BLaER1 (cell line): ENCODE results near the gene CRTC1.

Experiments
- H3K27ac ChIP-seq: shearing (Covaris generic); formaldehyde crosslinking; 2 replicates; pipeline ENCODE4 v1.8.1; 2022
- H3K27me3 ChIP-seq: shearing (Covaris generic); formaldehyde crosslinking; 2 replicates; pipeline ENCODE4 v1.8.1; 2022
- H3K36me3 ChIP-seq: shearing (Covaris generic); formaldehyde crosslinking; 2 replicates; pipeline ENCODE4 v1.8.1; 2022
- H3K4me1 ChIP-seq: shearing (Covaris generic); formaldehyde crosslinking; 2 replicates; pipeline ENCODE4 v1.8.1; 2022
- H3K4me2 ChIP-seq: shearing (Covaris generic); formaldehyde crosslinking; 2 replicates; pipeline ENCODE4 v1.8.1; 2022
- H3K4me3 ChIP-seq: shearing (Covaris generic); formaldehyde crosslinking; 2 replicates; pipeline ENCODE4 v1.8.1; 2022
- H3K9ac ChIP-seq: shearing (Covaris generic); formaldehyde crosslinking; 2 replicates; pipeline ENCODE4 v1.8.1; 2022
- H3K9me3 ChIP-seq: shearing (Covaris generic); formaldehyde crosslinking; 2 replicates; pipeline ENCODE4 v1.8.1; 2022
- H4K20me1 ChIP-seq: shearing (Covaris generic); formaldehyde crosslinking; 2 replicates; pipeline ENCODE4 v1.8.1; 2022
- Cebpa-rat ChIP-seq: shearing (Covaris generic); IDR thresholded peaks from 2 replicates; pipeline ENCODE4 v1.8.1; 2022

Gene CRTC1

DNA sequence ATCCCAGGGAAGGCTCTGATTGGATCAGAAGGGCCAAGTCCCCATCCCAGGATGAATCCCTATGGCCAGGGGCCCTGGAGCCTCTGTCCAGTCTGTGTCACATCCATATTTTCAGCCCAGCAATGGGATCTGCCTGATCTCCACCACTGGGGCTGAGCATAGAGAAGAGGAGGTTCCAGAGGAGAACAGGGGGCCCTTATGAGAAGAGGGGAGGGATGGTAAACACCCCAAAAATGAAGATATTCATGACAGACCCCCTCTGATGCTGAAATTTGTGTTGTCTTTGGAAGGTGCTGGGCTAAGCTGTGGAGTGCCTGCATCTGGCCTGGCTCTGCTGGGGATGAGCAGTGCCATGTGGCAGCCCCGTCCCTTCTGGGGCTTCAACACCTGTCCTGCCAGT is 32.2 kb upstream of the CRTC1 start:
- H4K20me1 ChIP-seq: peaks cover 84% of the 10 kb centered on the region
- peaks cover 73% of the 10 kb centered on the region for H3K4me1 ChIP-seq
- TF ChIP-seq Cebpa-rat: no peak
- no peak overlapping the region for H3K9ac ChIP-seq
- peak overlapping the region; percentile 98 for H3K4me2 ChIP-seq
- no peak overlapping the region; the same call in 1 of the 2 replicates for H3K27ac ChIP-seq
- H3K9me3 ChIP-seq: no peaks in the 10 kb centered on the region
- no peak overlapping the region for H3K4me3 ChIP-seq
- no peaks in the 10 kb centered on the region; the same call in 1 of the 2 replicates for H3K36me3 ChIP-seq
- H3K27me3 ChIP-seq: no peaks in the 10 kb centered on the region

GRCh38 chr19:18651733-18652132 is 31.7 kb upstream of the CRTC1 start:
- H3K27ac ChIP-seq: no peak overlapping the region; the same call in 1 of the 2 replicates
- no peaks in the 10 kb centered on the region; the same call in 1 of the 2 replicates for H3K36me3 ChIP-seq
- H3K9ac ChIP-seq: no peak overlapping the region
- H3K9me3 ChIP-seq: no peaks in the 10 kb centered on the region
- TF ChIP-seq Cebpa-rat: no peak
- H3K4me3 ChIP-seq: no peak overlapping the region
- no peaks in the 10 kb centered on the region for H3K27me3 ChIP-seq
- peak overlapping the region; percentile 98 for H3K4me2 ChIP-seq
- H4K20me1 ChIP-seq: peaks cover 83% of the 10 kb centered on the region
- peaks cover 72% of the 10 kb centered on the region for H3K4me1 ChIP-seq

DNA sequence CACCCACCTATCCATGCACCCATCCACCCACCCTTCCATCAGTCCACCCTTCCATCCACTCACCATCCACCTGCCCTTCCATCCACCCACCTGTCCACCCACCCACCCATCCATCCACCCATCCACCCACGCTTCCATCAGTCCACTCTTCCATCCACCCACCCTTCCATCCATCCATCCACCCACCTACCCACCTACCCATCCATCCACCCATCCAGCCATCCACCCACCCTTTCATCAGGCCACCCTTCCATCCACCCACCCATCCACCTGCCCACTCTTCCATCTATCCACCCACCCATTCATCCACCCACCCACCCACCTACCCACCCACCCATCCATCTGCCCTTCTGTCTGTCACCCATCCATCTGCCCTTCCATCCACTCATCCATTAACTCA is 29.6 kb upstream of the CRTC1 start:
- Histone ChIP-seq H3K9me3 (no peaks in the 10 kb centered on the region), H3K4me2 (no peak overlapping the region), H3K9ac (no peak overlapping the region), H3K4me3 (no peak overlapping the region), H4K20me1 (peaks cover 84% of the 10 kb centered on the region), H3K27me3 (no peaks in the 10 kb centered on the region), H3K36me3 (no peaks in the 10 kb centered on the region; the same call in 1 of the 2 replicates), H3K27ac (no peak overlapping the region), H3K4me1 (peaks cover 72% of the 10 kb centered on the region)
- no peak for TF ChIP-seq Cebpa-rat

DNA sequence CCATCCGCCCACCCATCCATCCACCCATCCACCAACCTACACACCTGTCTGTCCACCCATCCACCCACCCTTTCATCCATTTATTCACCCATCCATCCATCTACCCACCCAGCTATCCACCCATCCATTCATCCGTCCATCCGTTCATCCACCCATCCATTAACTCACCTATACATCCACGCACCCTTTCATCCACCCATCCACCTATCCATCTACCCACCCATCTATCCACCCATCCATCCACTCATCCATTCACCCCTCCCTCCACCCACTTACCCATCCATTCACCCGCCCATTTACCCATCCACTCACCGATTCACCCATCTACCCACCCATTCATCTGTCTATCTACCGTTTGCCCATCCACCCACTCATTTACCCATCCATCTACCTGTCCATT is 29.0 kb upstream of the CRTC1 start:
- no peak overlapping the region for H3K27ac ChIP-seq
- H3K9ac ChIP-seq: no peak overlapping the region
- no peaks in the 10 kb centered on the region for H3K9me3 ChIP-seq
- no peak for TF ChIP-seq Cebpa-rat
- H3K27me3 ChIP-seq: no peaks in the 10 kb centered on the region
- no peaks in the 10 kb centered on the region; the same call in 1 of the 2 replicates for H3K36me3 ChIP-seq
- H3K4me2 ChIP-seq: no peak overlapping the region
- no peak overlapping the region for H3K4me3 ChIP-seq
- peaks cover 84% of the 10 kb centered on the region for H4K20me1 ChIP-seq
- H3K4me1 ChIP-seq: peaks cover 72% of the 10 kb centered on the region

DNA sequence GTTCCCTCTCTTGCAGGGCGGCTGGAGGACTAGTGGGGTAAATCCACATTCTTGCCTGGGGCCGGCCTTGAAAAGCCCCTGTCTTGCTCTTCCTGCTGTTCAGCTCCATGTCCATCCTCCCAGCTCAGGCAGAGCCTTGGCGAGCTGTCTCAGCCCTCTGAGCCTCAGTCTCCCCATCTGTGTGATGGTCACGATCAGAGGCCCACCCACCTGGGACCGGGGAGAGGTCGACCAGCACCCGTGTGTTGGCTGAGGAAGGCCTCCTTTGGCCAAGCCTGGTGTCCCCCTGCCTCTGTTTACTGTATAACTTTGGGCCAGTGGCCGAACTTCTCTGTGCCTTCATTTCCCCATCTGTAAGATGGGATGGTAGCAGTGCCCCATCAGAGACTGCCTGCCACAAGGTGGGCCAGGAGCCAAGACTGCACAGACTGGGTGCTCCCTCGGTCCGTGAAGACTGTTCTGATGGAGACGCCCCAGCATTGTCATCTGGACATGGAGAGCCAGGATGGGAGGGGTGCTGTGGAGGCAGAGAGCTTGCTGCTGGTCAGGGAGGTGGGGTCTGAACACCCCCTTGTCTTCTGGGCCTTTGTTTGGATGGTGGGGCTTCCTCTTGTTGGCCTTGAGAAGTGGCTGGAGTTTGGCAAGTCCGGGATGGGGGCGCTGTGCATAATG is 28.2 kb upstream of the CRTC1 start:
- no peak overlapping the region for H3K9ac ChIP-seq
- no peak for TF ChIP-seq Cebpa-rat
- peaks cover 72% of the 10 kb centered on the region for H3K4me1 ChIP-seq
- no peak overlapping the region for H3K4me3 ChIP-seq
- no peaks in the 10 kb centered on the region; the same call in 1 of the 2 replicates for H3K36me3 ChIP-seq
- H4K20me1 ChIP-seq: peaks cover 84% of the 10 kb centered on the region
- H3K27me3 ChIP-seq: no peaks in the 10 kb centered on the region
- H3K9me3 ChIP-seq: no peaks in the 10 kb centered on the region
- 0 out of 2 replicates have a peak overlapping the region, but pooled peaks have one; percentile 37 for H3K4me2 ChIP-seq
- H3K27ac ChIP-seq: no peak overlapping the region

DNA sequence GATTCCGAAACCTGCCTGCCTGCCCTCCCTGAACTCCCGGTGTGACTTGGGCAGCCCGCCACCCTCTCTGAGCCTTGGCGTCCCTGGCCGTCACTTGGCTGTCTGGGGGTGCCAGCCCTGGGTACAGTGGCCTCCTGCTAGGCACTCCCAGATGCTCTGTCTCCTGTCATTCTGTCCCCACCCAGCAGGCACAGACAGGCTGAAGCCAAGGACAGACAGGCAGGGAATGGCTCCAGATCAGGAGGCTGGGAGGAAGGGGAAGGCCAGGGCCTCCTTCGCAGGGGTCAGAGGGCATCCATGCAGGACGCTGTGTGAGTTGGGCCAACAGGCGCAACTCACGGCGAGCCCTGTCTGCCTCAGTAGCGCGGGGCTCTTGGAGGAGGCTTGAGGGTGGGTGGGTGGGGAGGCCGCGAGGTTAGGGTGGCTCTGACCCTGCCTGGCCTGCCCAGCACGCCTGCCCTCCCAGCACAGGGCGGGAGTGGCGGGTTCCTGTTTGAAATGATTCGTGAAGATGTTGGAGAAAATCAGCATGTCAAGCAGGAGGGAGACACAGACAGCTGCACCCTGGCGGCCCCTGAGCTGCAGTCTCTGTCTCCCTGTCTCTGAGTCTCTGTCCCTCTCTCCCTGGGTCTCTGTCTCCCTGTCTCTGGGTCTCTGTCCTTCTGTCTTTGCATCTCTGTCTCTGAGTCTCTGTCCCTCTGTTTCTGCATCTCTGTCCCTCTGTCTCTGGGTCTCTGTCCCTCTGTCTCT is 27.0 kb upstream of the CRTC1 start:
- H3K36me3 ChIP-seq: no peaks in the 10 kb centered on the region; the same call in 1 of the 2 replicates
- peaks cover 84% of the 10 kb centered on the region for H4K20me1 ChIP-seq
- peak overlapping the region; percentile 36; the same call in 1 of the 2 replicates for H3K4me3 ChIP-seq
- peak overlapping the region; percentile 53; the same call in 1 of the 2 replicates for H3K9ac ChIP-seq
- H3K4me1 ChIP-seq: peaks cover 72% of the 10 kb centered on the region
- peak overlapping the region; percentile 89 for H3K4me2 ChIP-seq
- no peaks in the 10 kb centered on the region for H3K9me3 ChIP-seq
- no peaks in the 10 kb centered on the region for H3K27me3 ChIP-seq
- no peak for TF ChIP-seq Cebpa-rat
- H3K27ac ChIP-seq: 0 out of 2 replicates have a peak overlapping the region, but pooled peaks have one; percentile 13

DNA sequence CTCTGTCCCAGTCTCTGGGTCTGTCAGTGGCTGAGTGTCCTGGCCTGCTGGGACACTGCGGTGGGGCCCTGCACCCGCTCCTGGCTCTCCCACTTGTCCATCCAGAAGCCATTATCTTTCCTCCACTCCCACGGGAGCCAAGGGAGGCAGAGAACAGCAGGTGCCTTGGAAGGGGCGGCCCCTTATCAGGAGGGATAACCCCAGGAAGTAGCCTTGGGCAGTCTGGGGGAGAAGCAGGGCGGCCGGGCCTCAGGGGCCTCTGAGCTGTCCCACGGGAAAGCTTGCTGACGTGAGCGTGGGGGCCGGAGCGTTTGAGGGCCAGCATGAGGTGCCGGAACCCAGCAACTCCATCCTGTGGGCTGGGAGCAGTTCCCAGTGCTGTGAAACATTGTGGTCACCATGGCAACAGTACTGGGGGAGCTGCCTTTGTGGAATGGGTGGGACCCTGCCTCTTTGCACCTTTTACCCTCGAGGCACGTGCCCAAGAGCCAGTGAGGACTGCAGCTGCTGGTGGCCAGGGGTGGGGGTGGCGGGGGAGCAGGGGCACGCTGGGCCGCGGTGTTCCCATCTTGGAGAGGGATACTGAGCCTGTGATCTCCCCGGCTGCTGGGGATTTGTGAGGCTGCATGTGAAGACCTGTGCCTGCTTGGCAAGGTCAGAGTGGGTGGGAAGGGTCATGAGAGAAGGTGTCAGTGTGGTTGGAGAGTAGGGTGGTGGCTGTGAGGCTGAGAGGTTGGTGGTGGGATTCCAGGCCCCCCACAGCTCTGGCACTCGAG is 25.7 kb upstream of the CRTC1 start:
- Histone ChIP-seq H3K36me3 (no peaks in the 10 kb centered on the region; the same call in 1 of the 2 replicates), H3K9ac (0 out of 2 replicates have a peak overlapping the region, but pooled peaks have one; percentile 67), H3K27me3 (no peaks in the 10 kb centered on the region), H4K20me1 (peaks cover 84% of the 10 kb centered on the region), H3K4me2 (peak overlapping the region; percentile 89), H3K4me3 (peak overlapping the region; percentile 36; the same call in 1 of the 2 replicates), H3K4me1 (peaks cover 74% of the 10 kb centered on the region), H3K27ac (peak overlapping the region; percentile 74; the same call in 1 of the 2 replicates), H3K9me3 (no peaks in the 10 kb centered on the region)
- TF ChIP-seq Cebpa-rat: no peak

DNA sequence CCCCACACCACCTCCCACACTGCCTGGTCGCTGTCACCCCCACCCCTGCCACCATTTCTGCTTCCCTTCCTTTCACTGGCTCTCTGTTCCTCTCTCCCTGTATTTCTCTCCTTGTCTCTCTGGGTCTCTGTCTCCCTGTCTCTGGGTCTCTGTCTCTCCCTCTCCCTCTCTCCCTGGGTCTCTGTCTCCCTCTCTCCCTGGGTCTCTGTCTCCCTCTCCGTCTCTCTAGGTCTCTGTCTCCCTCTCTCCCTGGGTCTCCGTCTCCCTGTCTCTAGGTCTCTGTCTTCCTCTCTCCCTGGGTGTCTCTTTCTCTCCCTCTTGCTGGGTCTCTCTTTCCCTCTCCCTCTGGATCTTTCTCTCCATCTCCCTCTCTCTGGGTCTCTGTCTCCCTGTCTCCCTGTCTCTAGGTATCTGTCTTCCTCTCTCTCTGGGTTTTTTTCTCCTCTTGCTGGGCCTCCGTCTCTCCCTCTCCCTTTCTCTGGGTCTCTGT is 25.1 kb upstream of the CRTC1 start:
- peak overlapping the region; percentile 89 for H3K4me2 ChIP-seq
- TF ChIP-seq Cebpa-rat: no peak
- H3K27ac ChIP-seq: peak overlapping the region; percentile 74
- H4K20me1 ChIP-seq: peaks cover 88% of the 10 kb centered on the region
- peaks cover 80% of the 10 kb centered on the region for H3K4me1 ChIP-seq
- H3K9ac ChIP-seq: peak overlapping the region; percentile 67; the same call in 1 of the 2 replicates
- H3K27me3 ChIP-seq: no peaks in the 10 kb centered on the region
- no peaks in the 10 kb centered on the region; the same call in 1 of the 2 replicates for H3K36me3 ChIP-seq
- no peaks in the 10 kb centered on the region for H3K9me3 ChIP-seq
- no peak overlapping the region; the same call in 1 of the 2 replicates for H3K4me3 ChIP-seq

GRCh38 chr19:18659281-18660050 is 24.0 kb upstream of the CRTC1 start:
- no peak for TF ChIP-seq Cebpa-rat
- Histone ChIP-seq H4K20me1 (peaks cover 95% of the 10 kb centered on the region), H3K36me3 (no peaks in the 10 kb centered on the region; the same call in 1 of the 2 replicates), H3K4me3 (peak overlapping the region; percentile 40), H3K9me3 (no peaks in the 10 kb centered on the region), H3K4me2 (peak overlapping the region; percentile 89), H3K27ac (peak overlapping the region; percentile 74), H3K27me3 (no peaks in the 10 kb centered on the region), H3K4me1 (peaks cover 90% of the 10 kb centered on the region), H3K9ac (peak overlapping the region; percentile 67; the same call in 1 of the 2 replicates)
